GM12875 (cell line): ENCODE results near the gene VWA3B.

Experiments used
- H3K4me3 ChIP-seq: one replicate; pipeline ENCODE4 v1.5.1; 2011; ENCODE audit warnings: low read depth, low read length, control low read depth
- CTCF ChIP-seq: IDR thresholded peaks from 2 replicates; pipeline ENCODE4 v1.5.1; 2011; ENCODE audit warnings: low read depth, mild to moderate bottlenecking, control low read depth, inconsistent platforms, low read length, moderate library complexity, borderline replicate concordance; ENCODE audit not compliant: insufficient read depth

The VWA3B gene

DNA sequence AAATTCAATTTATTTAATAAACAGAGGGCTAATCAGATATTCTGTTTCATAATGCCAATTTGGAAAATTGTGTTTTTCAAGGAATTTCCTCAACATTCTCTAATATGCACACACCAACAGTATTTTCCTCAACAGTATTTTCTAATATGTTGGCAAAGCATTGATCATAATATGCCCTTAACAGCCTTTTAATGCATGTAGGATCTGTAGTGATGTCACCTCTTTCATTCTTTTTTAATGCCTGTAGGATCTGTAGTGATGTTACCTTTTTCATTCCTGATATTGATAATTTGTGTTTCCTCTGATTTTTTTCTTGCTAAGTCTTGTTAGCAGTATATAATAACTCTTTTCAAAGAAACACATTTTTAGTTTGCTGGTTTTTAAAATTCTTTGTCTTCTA is 15.9 kb downstream of the VWA3B start:
- TF ChIP-seq CTCF: no peak
- H3K4me3 ChIP-seq: no peak overlapping the region

DNA sequence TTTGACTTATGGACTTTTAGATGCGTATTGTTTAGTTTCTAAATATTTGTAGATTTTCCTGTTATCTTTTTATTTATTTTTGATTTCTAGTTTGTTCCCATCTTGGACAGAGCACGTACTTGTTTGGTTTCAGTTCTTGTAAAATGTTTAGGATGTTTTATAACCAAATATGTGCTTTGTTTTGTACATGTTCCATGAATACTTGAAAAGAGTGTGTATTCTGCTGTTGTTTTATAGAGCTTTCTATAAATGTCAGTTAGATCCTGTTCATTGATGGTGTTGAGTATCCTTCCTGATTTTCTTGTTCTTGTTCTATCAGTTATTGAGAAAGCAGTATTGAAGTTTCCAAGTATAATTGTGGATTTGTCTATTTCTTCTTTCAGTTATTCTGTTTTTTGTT is 21.1 kb downstream of the VWA3B start:
- no peak for TF ChIP-seq CTCF

GRCh38 chr2:98110741-98111140 is 23.8 kb downstream of the VWA3B start:
- no peak for TF ChIP-seq CTCF
- H3K4me3 ChIP-seq: no peak overlapping the region

More for the DNA sequence above, 21.1 kb downstream of the VWA3B start:
- no peak overlapping the region for H3K4me3 ChIP-seq

GRCh38 chr2:98114643-98115330 is 27.8 kb downstream of the VWA3B start:
- TF ChIP-seq CTCF: no peak
- H3K4me3 ChIP-seq: no peak overlapping the region

GRCh38 chr2:98118161-98118560 is 31.2 kb downstream of the VWA3B start:
- H3K4me3 ChIP-seq: no peak overlapping the region
- no peak for TF ChIP-seq CTCF

GRCh38 chr2:98118852-98119251 is 31.9 kb downstream of the VWA3B start:
- TF ChIP-seq CTCF: no peak

DNA sequence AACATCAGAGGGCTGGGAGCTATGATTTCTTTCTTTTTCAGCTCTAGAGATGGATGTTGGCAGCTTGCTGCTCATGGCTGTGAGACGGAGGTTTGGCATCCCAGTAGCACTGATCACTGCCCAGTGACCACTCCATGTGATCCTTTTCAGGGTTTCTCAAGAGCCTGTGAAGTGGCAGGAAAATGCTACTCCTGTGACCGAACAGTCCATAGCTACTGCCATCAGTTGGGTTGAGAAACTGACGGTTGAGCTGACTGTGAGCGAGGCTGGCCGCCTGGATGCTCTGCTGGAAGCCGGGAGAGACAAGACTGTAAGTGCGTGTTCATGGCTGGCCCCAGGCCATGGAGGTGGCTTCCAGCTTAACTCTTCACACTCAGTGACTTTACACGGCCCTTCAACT is 34.2 kb downstream of the VWA3B start:
- no peak overlapping the region for H3K4me3 ChIP-seq
- TF ChIP-seq CTCF: no peak

More at GRCh38 chr2:98118852-98119251, 31.9 kb downstream of the VWA3B start:
- no peak overlapping the region for H3K4me3 ChIP-seq
